Activated gamma-delta T cell treated with Interleukin-2 at 50 U/mL for 16 hours (primary cell): ENCODE data around the gene EXOSC2.
A peak's percentile ranks its signal among the peaks of the same experiment; 100 is the strongest.

ENCODE experiments used
- DNase-seq: peaks from one replicate; pipeline ENCODE4 v3.0.0-alpha.2; 2020

EXOSC2 gene

DNA sequence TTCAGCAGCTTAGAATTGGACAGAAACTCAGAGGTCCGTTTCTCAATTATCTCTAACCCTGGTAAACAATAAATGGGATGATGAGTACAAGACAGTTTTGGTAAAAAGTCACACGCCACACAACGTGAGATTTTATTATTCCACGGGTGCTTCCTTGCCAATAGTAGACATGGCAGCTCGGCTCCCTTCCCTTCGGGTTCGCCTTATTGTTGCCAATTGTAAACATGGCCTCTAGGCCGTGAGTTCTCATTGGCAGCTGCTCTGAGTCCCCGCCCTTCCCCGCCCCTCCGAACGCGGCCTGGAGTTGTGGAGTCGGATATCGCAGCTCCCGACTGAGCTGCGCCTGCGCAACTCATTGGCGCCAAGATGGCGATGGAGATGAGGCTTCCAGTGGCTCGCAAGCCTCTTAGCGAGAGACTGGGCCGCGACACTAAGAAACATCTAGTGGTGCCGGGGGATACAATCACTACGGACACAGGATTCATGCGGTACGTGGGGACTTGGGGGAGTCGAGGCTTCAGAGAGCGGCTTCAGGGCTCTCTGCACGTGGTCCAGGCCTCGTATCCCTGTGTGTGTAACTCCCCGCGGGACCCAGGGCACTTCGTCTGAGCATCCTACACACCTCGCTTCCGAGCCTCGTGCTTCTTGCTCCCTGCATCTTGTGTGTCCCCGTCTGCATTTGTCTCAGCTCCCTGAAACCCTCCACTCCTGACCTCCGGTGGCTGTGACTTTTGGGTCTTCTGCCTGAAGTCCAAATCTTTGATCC, at the start of gene EXOSC2:
TSS of gene EXOSC2 (plus strand) at position 355 of the 766 bp plus-strand sequence. CDS start at position 367, 12 bp downstream.
- peak; percentile 98 for DNase-seq

GRCh38 chr9:130651221-130651620, 42.4 kb upstream of the EXOSC2 start:
- DNase-seq: no peak

DNA sequence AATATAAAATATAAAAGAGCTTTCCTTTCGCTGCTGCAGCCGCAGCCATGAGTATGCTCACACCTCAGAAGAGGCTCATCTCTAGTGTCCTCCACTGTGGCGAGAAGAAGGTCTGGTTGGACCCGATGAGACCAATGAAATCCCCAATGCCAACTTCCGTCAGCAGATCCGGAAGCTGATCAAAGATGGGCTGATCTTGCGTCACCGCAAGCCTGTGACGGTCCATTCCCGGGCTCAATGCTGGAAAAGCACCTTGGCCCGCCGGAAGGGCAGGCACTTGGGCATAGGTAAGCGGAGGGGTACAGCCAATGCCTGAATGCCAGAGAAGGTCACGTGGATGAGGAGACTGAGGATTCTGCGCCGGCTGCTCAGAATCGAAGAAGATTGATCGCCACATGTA, 41.8 kb upstream of the EXOSC2 start:
- DNase-seq: no peak

GRCh38 chr9:130654879-130655278, 38.7 kb upstream of the EXOSC2 start:
- DNase-seq: no peak

DNA sequence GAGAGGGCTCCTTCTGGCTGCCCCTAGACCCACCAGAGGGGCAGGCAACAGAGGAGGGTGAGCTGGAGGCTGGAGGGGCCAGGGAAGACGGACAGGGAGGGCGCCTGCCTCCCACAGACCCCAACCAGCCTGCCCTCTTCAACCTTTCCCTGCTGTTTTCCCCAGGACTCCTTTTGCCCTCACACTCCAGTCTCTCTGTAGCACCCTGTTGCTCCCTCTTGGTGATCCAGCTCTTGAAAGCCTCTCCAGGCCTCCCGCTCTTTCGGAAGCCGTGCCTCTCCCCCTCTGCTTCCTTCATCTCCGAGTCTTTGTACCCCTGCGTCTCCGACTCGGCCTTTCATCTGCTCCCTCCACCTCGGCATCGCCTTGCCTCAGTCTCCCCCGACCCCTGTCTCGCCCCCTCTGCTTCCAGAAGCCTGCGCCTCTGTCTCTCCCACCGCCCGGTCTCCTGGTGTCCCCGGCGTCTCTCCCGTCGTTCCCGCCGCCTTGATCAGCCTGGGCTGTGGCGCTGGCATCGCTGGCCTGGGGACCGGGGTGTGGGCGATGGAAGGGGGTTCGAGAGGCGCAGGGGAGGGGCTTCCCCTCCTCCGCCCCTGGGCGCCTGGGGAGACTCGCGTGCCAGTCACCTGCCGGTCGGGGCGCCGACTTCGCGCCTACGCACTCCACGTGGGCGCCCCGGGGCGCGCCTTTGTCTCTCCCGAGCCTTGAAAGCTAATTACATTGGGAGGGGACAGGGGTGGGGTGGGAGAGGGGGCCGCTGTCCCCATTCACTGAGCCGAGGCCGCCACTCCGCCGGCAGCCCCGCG, 34.5 kb upstream of the EXOSC2 start:
- DNase-seq: no peak

GRCh38 chr9:130659699-130660248, 33.8 kb upstream of the EXOSC2 start:
- no peak for DNase-seq

DNA sequence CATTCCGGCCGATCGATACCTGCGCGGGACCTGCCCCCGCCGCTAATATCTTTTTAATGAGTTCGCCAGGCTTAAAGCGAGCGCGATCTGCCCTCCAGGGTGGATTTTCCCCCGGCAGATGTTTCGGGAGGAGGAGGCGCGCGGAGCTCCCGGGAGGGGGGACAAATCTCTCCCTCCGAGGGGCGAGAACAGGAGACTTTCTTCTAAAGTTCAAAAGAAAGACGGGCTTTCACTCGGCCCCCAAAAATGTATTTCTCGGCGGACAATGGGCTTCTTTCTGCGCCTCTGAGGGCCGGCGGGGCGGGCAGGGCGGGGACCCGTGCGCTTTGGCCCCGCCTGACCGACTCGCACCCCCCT, 33.3 kb upstream of the EXOSC2 start:
- DNase-seq: no peak

- no peak for DNase-seq
Measured at GRCh38 chr9:130660683-130661450, 32.7 kb upstream of the EXOSC2 start.

GRCh38 chr9:130661451-130662098, 32.0 kb upstream of the EXOSC2 start:
- DNase-seq: no peak

DNA sequence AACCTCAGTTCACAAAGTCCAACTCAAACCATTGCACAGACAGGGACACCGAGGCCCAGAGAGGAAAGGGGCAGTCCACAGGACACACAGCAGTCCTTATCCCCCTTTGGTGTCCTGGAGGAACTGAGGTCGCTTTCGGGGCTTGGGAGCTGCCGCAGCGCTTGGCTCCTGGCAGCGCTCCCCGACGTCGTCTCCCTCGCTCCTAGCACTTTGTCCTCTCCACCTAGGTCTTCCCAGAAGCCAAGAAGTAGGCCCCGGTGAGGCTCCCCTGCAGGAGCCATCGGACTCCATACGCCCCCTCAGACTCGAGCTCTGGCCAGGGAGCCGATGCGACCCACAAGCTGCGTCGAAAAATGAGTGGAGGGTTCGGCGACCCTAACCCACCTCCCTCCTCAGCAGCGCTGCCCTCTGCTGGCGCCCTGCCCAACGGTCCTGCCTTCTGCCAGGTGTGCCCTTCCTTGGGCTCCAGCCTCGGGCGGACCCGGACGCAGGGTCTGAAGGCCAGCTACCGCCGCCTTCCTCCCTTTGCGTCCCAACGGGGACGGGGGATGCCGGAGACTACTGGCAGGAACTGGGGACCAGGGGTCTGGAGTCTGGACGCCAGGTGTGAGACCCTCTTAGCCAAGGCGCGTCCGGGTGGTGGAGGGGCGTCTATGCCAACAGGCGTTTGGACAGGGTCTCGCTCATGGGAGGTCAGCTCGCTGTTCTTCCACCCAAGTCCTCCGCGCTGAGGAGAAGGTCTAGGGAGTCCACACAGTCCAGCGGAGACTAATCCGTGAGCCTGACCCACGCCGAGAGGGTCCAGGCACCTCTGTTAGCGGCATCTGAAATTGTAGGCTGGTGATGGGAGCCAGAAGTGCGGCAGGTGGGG, 31.2 kb upstream of the EXOSC2 start:
- no peak for DNase-seq

- no peak for DNase-seq
Measured at GRCh38 chr9:130662970-130663257, 30.7 kb upstream of the EXOSC2 start.

DNA sequence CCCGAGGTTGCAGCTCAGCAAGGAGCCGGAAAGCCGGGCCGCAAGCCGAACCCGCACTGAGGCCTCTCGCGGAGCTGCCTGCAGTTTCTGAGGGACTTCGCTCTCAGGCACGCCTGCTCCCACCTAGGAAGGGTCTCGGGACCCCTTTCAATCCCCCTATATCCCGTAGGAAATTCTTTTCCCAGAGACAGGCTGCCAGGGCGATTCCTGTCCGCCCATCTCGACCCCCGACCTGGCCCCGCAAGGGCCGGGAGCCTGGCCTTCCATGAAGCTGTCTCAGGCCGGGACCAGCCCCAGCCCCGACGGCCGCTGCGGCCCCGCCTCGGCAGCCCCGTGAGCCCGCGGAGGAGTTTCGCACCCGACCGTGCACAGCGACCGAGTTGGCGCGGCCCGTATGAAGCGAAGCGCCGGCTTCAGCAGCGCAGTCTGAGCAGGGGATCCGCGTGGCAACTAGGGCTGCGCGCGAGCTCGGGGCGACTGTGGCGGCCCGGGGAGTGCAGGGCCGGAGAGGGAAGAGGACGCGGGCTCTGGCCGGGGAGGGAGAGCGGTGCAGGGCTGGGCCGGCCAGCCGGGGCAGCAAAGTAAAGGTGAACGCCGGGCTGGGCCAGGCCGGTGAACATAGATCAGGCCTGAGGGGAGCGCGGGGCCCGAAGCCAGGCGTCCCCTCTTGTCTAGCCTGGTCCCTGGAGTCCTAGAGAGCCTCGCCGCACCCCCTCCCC, 30.2 kb upstream of the EXOSC2 start:
- DNase-seq: no peak

GRCh38 chr9:130663977-130664250, 29.7 kb upstream of the EXOSC2 start:
- no peak for DNase-seq

GRCh38 chr9:130664251-130665028, 29.1 kb upstream of the EXOSC2 start, which contains the start of gene PRDM12:
PRDM12 (plus strand) TSS chr9:130664594; CDS start chr9:130664654, 60 bp downstream.
- DNase-seq: no peak

DNA sequence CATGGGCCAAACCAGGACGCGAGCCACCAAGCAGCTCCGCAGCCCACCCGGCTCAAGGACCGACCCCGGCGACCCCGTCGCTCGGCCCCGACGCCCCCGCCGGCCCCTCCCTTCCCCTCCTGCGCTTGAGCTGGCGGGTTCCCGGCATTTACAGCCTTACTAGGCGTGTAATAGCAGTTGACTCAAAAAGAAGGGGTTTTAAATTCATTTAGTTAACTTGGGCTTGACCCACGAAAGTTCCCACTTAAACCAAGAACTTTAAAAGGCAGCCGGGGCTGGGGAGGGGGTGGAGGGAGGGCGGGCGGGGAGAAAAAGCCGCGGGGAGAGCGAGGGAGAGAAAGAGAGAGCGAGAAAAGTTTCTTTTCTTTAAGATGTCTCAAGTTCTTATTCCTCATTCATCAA, 28.6 kb upstream of the EXOSC2 start:
- DNase-seq: no peak

- DNase-seq: no peak
Measured at GRCh38 chr9:130665431-130666392, 27.9 kb upstream of the EXOSC2 start.

DNA sequence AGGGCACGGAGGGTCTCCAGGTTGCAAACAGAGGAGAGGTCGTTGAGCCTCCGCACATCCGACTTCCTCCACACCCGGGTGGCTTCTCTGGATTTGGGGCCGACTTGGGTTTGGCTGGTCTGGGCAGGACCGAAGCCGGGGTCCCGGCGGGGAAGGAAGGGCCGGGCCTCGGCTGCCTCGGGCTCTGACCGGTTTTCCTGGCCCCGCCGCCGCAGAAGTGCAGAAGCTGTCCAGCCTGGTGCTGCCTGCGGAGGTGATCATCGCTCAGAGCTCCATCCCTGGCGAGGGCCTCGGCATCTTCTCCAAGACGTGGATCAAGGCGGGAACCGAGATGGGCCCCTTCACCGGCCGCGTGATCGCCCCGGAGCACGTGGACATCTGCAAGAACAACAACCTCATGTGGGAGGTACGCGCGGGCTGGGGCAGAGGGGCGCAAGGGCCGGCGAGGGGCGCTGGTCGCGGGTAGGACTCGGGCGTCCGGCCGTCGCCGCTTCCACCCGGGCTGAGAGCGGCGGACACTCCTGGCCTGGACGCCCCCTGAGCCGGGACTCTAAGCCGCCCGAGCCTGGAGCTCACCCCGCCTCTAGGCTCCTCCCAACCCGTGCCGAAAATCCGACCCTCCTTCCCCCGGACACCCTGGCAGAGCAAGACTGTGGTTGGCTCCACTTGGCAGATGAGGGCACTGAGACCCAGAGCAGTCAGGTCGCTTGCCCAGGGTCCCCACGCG, 27.0 kb upstream of the EXOSC2 start:
- no peak for DNase-seq

GRCh38 chr9:130667120-130667435, 26.5 kb upstream of the EXOSC2 start:
- DNase-seq: no peak

DNA sequence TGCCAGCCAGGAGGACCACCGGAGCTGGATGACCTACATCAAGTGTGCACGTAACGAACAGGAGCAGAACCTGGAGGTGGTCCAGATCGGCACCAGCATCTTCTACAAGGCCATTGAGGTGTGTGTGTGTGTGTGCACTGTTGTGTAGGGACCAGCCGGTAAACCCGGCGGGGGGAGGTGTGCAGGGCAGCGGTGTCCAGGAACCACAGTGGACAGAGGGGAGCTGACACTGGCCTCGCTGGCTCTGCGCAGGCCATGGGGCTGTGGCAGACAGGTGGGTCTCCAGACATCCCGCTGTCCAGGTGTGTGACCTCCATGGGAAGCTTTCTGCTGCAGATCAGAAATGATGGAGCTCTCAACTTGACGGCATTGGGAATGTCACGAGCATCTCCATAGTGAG, 25.4 kb upstream of the EXOSC2 start:
- no peak for DNase-seq
